Activated naive CD4-positive, alpha-beta T cell (primary cell): ENCODE results near the gene OR13J1.
"Not testable (repeated sequence)": the region's sequence is repeated elsewhere in the genome, so short reads cannot be mapped to it uniquely, and the experiment has no call there.

ENCODE experiments used
- DNase-seq, 4 experiments: peaks; one replicate each; lab custom pipeline; 2025; lab: John Stamatoyannopoulos, UW

The OR13J1 gene

GRCh38 chr9:35904338-35904737, 34.1 kb upstream of the OR13J1 start:
- DNase-seq, result no peak

- DNase-seq, result no peak
Observed at GRCh38 chr9:35903049-35903448, 32.8 kb upstream of the OR13J1 start.

GRCh38 chr9:35899021-35899420, 28.8 kb upstream of the OR13J1 start:
- no peak for DNase-seq

- DNase-seq, result no peak
Observed at GRCh38 chr9:35898337-35898736, 28.1 kb upstream of the OR13J1 start.

- DNase-seq, result not testable (repeated sequence)
Observed at GRCh38 chr9:35897376-35898099, 27.3 kb upstream of the OR13J1 start.

GRCh38 chr9:35896570-35896969, 26.4 kb upstream of the OR13J1 start:
- DNase-seq, result no peak

- no peak for DNase-seq
Observed at GRCh38 chr9:35892051-35892450, 21.9 kb upstream of the OR13J1 start.

GRCh38 chr9:35891646-35892045, 21.4 kb upstream of the OR13J1 start:
- DNase-seq, result no peak

- not testable (repeated sequence) for DNase-seq
Observed at GRCh38 chr9:35884908-35885307, 14.7 kb upstream of the OR13J1 start.

GRCh38 chr9:35882996-35883395, 12.8 kb upstream of the OR13J1 start:
- no peak for DNase-seq

- DNase-seq, result peak; percentile 59 to 80 (median 74)
Observed at GRCh38 chr9:35882263-35882848, 12.2 kb upstream of the OR13J1 start.

GRCh38 chr9:35872505-35872904, 2.3 kb upstream of the OR13J1 start:
- no peak for DNase-seq

GRCh38 chr9:35871545-35871944, 1.3 kb upstream of the OR13J1 start:
- no peak for DNase-seq

GRCh38 chr9:35869621-35870216, 482 bp downstream of the OR13J1 start:
- DNase-seq, result no peak

GRCh38 chr9:35868933-35869332, 1.3 kb downstream of the OR13J1 start:
- DNase-seq, result no peak

- DNase-seq, result no peak
Observed at GRCh38 chr9:35867538-35867937, 2.7 kb downstream of the OR13J1 start.

- DNase-seq, result no peak
Observed at GRCh38 chr9:35864695-35865255, 5.4 kb downstream of the OR13J1 start.

- no peak for DNase-seq
Observed at GRCh38 chr9:35863583-35863982, 6.6 kb downstream of the OR13J1 start.

- DNase-seq, result no peak
Observed at GRCh38 chr9:35862328-35862727, 7.9 kb downstream of the OR13J1 start.

GRCh38 chr9:35861161-35861897, 8.9 kb downstream of the OR13J1 start:
- DNase-seq, result no peak

- no peak for DNase-seq
Observed at GRCh38 chr9:35859990-35860339, 10.2 kb downstream of the OR13J1 start.

GRCh38 chr9:35859310-35859989, 10.8 kb downstream of the OR13J1 start:
- DNase-seq, result no peak
